Panc1 (cell line): ENCODE data around the gene ITSN2. TPM values are rescaled to one million over a fixed set of nuclear protein-coding genes. Genes with fewer than 3 reads are reported as not detected.

Experiments used
- ATAC-seq: fragments of 200-7000 bp; cut with Tn5 transposase; 2 replicates; pipeline ENCODE4 v1.9.1; 2020; ENCODE audit warnings: mild to moderate bottlenecking, moderate library complexity
- BruUV-seq: library from RNA; stranded (reverse); fragments of 400-500 nt; replicated peaks from 2 replicates; lab custom pipeline; 2021; lab: Mats Ljungman, UMichigan
- CTCF ChIA-PET: fragments of 300-600 bp; sonication (Branson Sonifier 250); formaldehyde crosslinking; loops from one replicate; lab custom pipeline; 2022; ENCODE audit warnings: antibody characterized with exemption; lab: Charles Lee
- POLR2A ChIA-PET: fragments of 300-600 bp; sonication (Branson Sonifier 250); formaldehyde crosslinking; loops from one replicate; lab custom pipeline; 2022; ENCODE audit warnings: antibody characterized with exemption; lab: Charles Lee
- DNase-seq: peaks from one replicate; pipeline ENCODE4 v3.0.0-alpha.2; 2010; ENCODE audit warnings: low read depth, low spot score
- H3K27ac ChIP-seq: 2 replicates; pipeline ENCODE4 v1.5.1; 2011; ENCODE audit warnings: mild to moderate bottlenecking, low read length, inconsistent platforms
- H3K27me3 ChIP-seq: fragments of 200-500 bp; sonication (Bioruptor generic); 2 replicates; pipeline ENCODE4 v1.6.0; 2014; ENCODE audit warnings: low read length, inconsistent platforms; ENCODE audit not compliant: control insufficient read depth, insufficient read depth
- H3K36me3 ChIP-seq: fragments of 200-500 bp; sonication (Bioruptor generic); 2 replicates; pipeline ENCODE4 v1.5.1; 2014; ENCODE audit warnings: inconsistent platforms, mild to moderate bottlenecking, low read length, moderate library complexity; ENCODE audit not compliant: control insufficient read depth, insufficient read depth
- H3K4me1 ChIP-seq: 2 replicates; pipeline ENCODE4 v1.5.1; 2011; ENCODE audit warnings: inconsistent platforms, mild to moderate bottlenecking, low read length, moderate library complexity; ENCODE audit not compliant: control insufficient read depth, insufficient read depth
- H3K4me3 ChIP-seq, 2 experiments: 2 replicates each; pipeline ENCODE4 v1.5.1; 2011 to 2012; ENCODE audit warnings: low read depth in 2 of 2, low read length in 2 of 2, mild to moderate bottlenecking in 2 of 2, inconsistent platforms in 1 of 2, moderate library complexity in 1 of 2
- H3K9me3 ChIP-seq: fragments of 200-500 bp; sonication (Bioruptor generic); 2 replicates; pipeline ENCODE4 v1.5.1; 2014; ENCODE audit warnings: low read depth, mild to moderate bottlenecking, inconsistent platforms, low read length, moderate library complexity; ENCODE audit not compliant: control insufficient read depth, insufficient read depth
- POLR2AphosphoS5 ChIP-seq: IDR thresholded peaks from 2 replicates; pipeline ENCODE4 v1.6.1; 2012; ENCODE audit warnings: mild to moderate bottlenecking, low read depth, low read length, moderate library complexity
- SIN3A ChIP-seq: IDR thresholded peaks from 2 replicates; pipeline ENCODE4 v1.6.1; 2012; ENCODE audit warnings: low read depth, mild to moderate bottlenecking, low read length, moderate library complexity, borderline replicate concordance; ENCODE audit not compliant: insufficient read depth
- TCF7L2 ChIP-seq: IDR thresholded peaks from 2 replicates; pipeline ENCODE4 v1.6.1; 2011; ENCODE audit warnings: mild to moderate bottlenecking, low read depth, low read length, inconsistent platforms
- in situ Hi-C: cut with HindIII; loops from 2 replicates; pipeline ENCODE4 v1.10.0; 2016; ENCODE audit warnings: low sequenced_read_pairs, low pct_unique_long_range_greater_than_20kb
- intact Hi-C: fragments of 100-400 bp; cut with micrococcal nuclease; formaldehyde crosslinking; loops from one replicate; pipeline ENCODE4 v1.10.0; 2022; ENCODE audit not compliant: unreplicated experiment
- total RNA-seq: library from RNA; stranded (reverse); gene quantifications from one replicate; pipeline ENCODE4 v1.2.1, GENCODE V29; 2021; ENCODE audit not compliant: unreplicated experiment
- TF ChIP-seq, protein P1 (sequence below), 2 experiments: IDR thresholded peaks; 2 replicates each; pipeline ENCODE4 v1.6.1; 2011 to 2012; ENCODE audit warnings: low read depth in 2 of 2, control low read depth in 1 of 2, low read length in 1 of 2, mild to moderate bottlenecking in 1 of 2, moderate library complexity in 1 of 2; ENCODE audit not compliant: insufficient read depth in 1 of 2
- TF ChIP-seq, protein P2 (sequence below): fragments of 450-650 bp; IDR thresholded peaks from 2 replicates; pipeline ENCODE4 v1.5.1; 2017; ENCODE audit warnings: mild to moderate bottlenecking

Gene ITSN2
- total RNA-seq, 1 experiment from 2014 or later = 57.7 TPM

DNA sequence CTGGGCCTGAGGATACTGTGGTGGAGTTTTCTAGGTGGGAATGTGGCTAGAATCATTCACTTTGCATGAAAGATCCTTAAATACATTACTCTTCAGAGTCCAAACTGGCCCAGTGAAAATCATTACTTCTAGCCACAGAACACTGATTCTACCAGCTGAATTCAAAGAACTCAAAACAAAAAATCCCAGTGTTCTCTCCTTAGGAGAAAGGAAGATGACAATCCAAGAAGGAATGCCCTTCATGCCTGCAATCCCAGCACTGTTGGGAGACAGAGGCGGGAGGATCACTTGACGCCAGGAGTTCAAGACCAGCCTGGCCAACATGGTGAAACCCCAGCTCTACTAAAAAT lies 150.3 kb downstream of the ITSN2 start:
- in situ Hi-C loops = no loop called here
- ChIA-PET CTCF (interaction anchor here (0.6 kb wide), 1 partner anchor 27 kb away, joined by 8 read pairs; no protein-coding TSS in a partner anchor), POLR2A (interaction anchor here (0.6 kb wide), 1 partner anchor 54 kb away, joined by 5 read pairs; no protein-coding TSS in a partner anchor)

DNA sequence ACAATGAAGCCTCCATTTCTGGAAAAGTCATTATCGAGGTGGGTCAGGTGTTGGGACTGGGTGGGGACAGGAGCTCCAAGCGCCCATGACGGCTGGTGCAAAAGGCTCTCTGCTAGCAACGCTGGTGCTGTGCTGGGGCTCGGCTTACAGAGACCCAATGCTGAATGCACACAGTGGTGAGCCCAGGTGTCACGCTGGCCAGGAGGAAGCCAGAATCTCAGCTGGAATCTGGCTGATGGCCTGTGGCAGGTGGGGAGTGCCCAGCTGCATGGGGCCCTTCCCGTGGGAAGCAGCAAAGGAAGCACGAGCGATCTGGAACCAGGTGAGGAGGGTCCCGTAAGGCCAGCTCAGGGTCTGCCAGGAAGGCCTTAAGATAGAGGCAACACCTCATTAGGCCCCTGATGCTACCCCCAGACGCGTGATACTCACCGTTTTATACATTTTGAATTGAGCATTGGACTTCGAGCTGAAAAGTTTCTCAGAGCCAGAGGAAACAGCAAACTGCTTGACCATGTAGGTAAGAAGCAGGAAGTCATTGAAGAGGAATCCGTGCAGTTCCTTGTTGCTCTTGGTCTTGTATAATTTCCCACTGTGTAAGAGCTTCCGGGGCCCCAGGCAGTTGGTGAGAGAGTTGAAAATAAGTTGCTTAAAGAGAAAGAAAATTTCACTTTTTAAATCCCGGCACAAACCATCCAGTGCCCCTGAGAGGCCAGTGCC lies 150.8 kb downstream of the ITSN2 start:
- H3K36me3 ChIP-seq = peaks cover 2% of the 10 kb centered on the region; the same call in 1 of the 2 replicates
- no peaks in the 10 kb centered on the region for H3K9me3 ChIP-seq
- no peak overlapping the region for H3K4me3 ChIP-seq
- H3K27me3 ChIP-seq = no peaks in the 10 kb centered on the region
- H3K27ac ChIP-seq = no peak overlapping the region
- intact Hi-C loops = no loop called here
- no TSS peak for BruUV-seq
- DNase-seq (no peak), ATAC-seq (no peak)
- TF ChIP-seq, protein P1, sequence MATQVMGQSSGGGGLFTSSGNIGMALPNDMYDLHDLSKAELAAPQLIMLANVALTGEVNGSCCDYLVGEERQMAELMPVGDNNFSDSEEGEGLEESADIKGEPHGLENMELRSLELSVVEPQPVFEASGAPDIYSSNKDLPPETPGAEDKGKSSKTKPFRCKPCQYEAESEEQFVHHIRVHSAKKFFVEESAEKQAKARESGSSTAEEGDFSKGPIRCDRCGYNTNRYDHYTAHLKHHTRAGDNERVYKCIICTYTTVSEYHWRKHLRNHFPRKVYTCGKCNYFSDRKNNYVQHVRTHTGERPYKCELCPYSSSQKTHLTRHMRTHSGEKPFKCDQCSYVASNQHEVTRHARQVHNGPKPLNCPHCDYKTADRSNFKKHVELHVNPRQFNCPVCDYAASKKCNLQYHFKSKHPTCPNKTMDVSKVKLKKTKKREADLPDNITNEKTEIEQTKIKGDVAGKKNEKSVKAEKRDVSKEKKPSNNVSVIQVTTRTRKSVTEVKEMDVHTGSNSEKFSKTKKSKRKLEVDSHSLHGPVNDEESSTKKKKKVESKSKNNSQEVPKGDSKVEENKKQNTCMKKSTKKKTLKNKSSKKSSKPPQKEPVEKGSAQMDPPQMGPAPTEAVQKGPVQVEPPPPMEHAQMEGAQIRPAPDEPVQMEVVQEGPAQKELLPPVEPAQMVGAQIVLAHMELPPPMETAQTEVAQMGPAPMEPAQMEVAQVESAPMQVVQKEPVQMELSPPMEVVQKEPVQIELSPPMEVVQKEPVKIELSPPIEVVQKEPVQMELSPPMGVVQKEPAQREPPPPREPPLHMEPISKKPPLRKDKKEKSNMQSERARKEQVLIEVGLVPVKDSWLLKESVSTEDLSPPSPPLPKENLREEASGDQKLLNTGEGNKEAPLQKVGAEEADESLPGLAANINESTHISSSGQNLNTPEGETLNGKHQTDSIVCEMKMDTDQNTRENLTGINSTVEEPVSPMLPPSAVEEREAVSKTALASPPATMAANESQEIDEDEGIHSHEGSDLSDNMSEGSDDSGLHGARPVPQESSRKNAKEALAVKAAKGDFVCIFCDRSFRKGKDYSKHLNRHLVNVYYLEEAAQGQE (IDR thresholded peaks at IDR 0.05; ENCODE audit: insufficient read depth in 1 of 2, low read depth in 2 of 2, low read length in 1 of 2) = no peak
- TF ChIP-seq TCF7L2 (no peak), POLR2AphosphoS5 (no peak), SIN3A (no peak)
- TF ChIP-seq, protein P2, sequence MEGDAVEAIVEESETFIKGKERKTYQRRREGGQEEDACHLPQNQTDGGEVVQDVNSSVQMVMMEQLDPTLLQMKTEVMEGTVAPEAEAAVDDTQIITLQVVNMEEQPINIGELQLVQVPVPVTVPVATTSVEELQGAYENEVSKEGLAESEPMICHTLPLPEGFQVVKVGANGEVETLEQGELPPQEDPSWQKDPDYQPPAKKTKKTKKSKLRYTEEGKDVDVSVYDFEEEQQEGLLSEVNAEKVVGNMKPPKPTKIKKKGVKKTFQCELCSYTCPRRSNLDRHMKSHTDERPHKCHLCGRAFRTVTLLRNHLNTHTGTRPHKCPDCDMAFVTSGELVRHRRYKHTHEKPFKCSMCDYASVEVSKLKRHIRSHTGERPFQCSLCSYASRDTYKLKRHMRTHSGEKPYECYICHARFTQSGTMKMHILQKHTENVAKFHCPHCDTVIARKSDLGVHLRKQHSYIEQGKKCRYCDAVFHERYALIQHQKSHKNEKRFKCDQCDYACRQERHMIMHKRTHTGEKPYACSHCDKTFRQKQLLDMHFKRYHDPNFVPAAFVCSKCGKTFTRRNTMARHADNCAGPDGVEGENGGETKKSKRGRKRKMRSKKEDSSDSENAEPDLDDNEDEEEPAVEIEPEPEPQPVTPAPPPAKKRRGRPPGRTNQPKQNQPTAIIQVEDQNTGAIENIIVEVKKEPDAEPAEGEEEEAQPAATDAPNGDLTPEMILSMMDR = no peak
- POLR2A ChIA-PET = interaction anchor here (0.6 kb wide), 1 partner anchor 54 kb away, joined by 5 read pairs; no protein-coding TSS in a partner anchor
- CTCF ChIA-PET = interaction anchor here (0.6 kb wide), 1 partner anchor 26 kb away, joined by 8 read pairs; no protein-coding TSS in a partner anchor
- in situ Hi-C loops = no loop called here
- no peaks in the 10 kb centered on the region for H3K4me1 ChIP-seq

More for the DNA sequence above, 150.3 kb downstream of the ITSN2 start:
- ATAC-seq (no peak), DNase-seq (no peak)
- H3K4me1 ChIP-seq = no peaks in the 10 kb centered on the region
- H3K27ac ChIP-seq = no peak overlapping the region
- H3K4me3 ChIP-seq = no peak overlapping the region
- peaks cover 2% of the 10 kb centered on the region; the same call in 1 of the 2 replicates for H3K36me3 ChIP-seq
- no peaks in the 10 kb centered on the region for H3K27me3 ChIP-seq
- TF ChIP-seq, protein P1 (IDR thresholded peaks at IDR 0.05; ENCODE audit: insufficient read depth in 1 of 2, low read depth in 2 of 2, low read length in 1 of 2) = no peak
- TF ChIP-seq, protein P2 = no peak
- TF ChIP-seq SIN3A = no peak
- no peak for TF ChIP-seq TCF7L2
- no peak for TF ChIP-seq POLR2AphosphoS5
- BruUV-seq = no TSS peak
- intact Hi-C loops = no loop called here
- no peaks in the 10 kb centered on the region for H3K9me3 ChIP-seq
